ENCODE measurements around the gene RBMS1. TPM values are rescaled to one million over a fixed set of nuclear protein-coding genes. Genes with fewer than 3 reads are reported as not detected.

RBMS1 gene
- total RNA-seq, 1 experiment from 2014 or later, result 91.9 TPM

GRCh38 chr2:160318218-160318617, 175.4 kb downstream of the RBMS1 start:
- H3K9me3 Mint-ChIP-seq (ENCODE audit: unreplicated experiment), result no peaks in the 10 kb centered on the region
- Histone ChIP-seq H3K9me3 (no peaks in the 10 kb centered on the region), H3K36me3 (ENCODE audit: control insufficient read depth, insufficient read depth, low read length) (no peaks in the 10 kb centered on the region), H3K4me3 (ENCODE audit: low read depth, low read length) (no peak overlapping the region), H3K4me1 (no peaks in the 10 kb centered on the region), H3K27me3 (replicated peaks; ENCODE audit: control insufficient read depth, insufficient read depth, low read length) (no peaks in the 10 kb centered on the region)
- TF ChIP-seq CTCF (IDR thresholded peaks at IDR 0.05; ENCODE audit: insufficient read depth in 1 of 2, low read depth in 1 of 2, low read length in 1 of 2, severe bottlenecking in 1 of 2, unreplicated experiment in 1 of 2), result no peak
- DNase-seq, result no peak
- peaks cover 10% of the 10 kb centered on the region for H3K4me1 Mint-ChIP-seq (ENCODE audit: low read depth, unreplicated experiment)
- H3K27me3 Mint-ChIP-seq (ENCODE audit: insufficient read depth, unreplicated experiment), result no peaks in the 10 kb centered on the region
- H3K36me3 Mint-ChIP-seq (ENCODE audit: insufficient read depth, unreplicated experiment), result peaks cover 7% of the 10 kb centered on the region
- H3K27ac Mint-ChIP-seq (ENCODE audit: unreplicated experiment), result no peak overlapping the region
- H3K4me3 Mint-ChIP-seq (ENCODE audit: unreplicated experiment), result no peak overlapping the region
- ChIA-PET CTCF (interaction anchor here (0.7 kb wide), 1 partner anchor 866 kb away, joined by 6 read pairs; no protein-coding TSS in a partner anchor), POLR2A (no interaction called here)
- intact Hi-C loops (cut with micrococcal nuclease; ENCODE audit: unreplicated experiment), result no loop called here
- no TSS peak for BruUV-seq (replicated peaks)

GRCh38 chr2:160317181-160318099, 176.2 kb downstream of the RBMS1 start:
- Mint-ChIP-seq H3K27ac (ENCODE audit: unreplicated experiment) (no peak overlapping the region), H3K4me3 (ENCODE audit: unreplicated experiment) (no peak overlapping the region), H3K27me3 (ENCODE audit: insufficient read depth, unreplicated experiment) (no peaks in the 10 kb centered on the region), H3K36me3 (ENCODE audit: insufficient read depth, unreplicated experiment) (peaks cover 12% of the 10 kb centered on the region), H3K9me3 (ENCODE audit: unreplicated experiment) (no peaks in the 10 kb centered on the region), H3K4me1 (ENCODE audit: low read depth, unreplicated experiment) (peaks cover 10% of the 10 kb centered on the region)
- no TSS peak for BruUV-seq (replicated peaks)
- Histone ChIP-seq H3K4me3 (ENCODE audit: low read depth, low read length) (no peak overlapping the region), H3K4me1 (no peaks in the 10 kb centered on the region), H3K27me3 (replicated peaks; ENCODE audit: control insufficient read depth, insufficient read depth, low read length) (no peaks in the 10 kb centered on the region), H3K9me3 (no peaks in the 10 kb centered on the region), H3K36me3 (ENCODE audit: control insufficient read depth, insufficient read depth, low read length) (no peaks in the 10 kb centered on the region)
- TF ChIP-seq CTCF (IDR thresholded peaks at IDR 0.05; ENCODE audit: insufficient read depth in 1 of 2, low read depth in 1 of 2, low read length in 1 of 2, severe bottlenecking in 1 of 2, unreplicated experiment in 1 of 2), result no peak
- ChIA-PET POLR2A (no interaction called here), CTCF (interaction anchor here (0.7 kb wide), 1 partner anchor 867 kb away, joined by 6 read pairs; no protein-coding TSS in a partner anchor)
- intact Hi-C loops (cut with micrococcal nuclease; ENCODE audit: unreplicated experiment), result no loop called here
- no peak for DNase-seq

GRCh38 chr2:160315337-160315736, 178.3 kb downstream of the RBMS1 start:
- no peak for TF ChIP-seq CTCF (IDR thresholded peaks at IDR 0.05; ENCODE audit: insufficient read depth in 1 of 2, low read depth in 1 of 2, low read length in 1 of 2, severe bottlenecking in 1 of 2, unreplicated experiment in 1 of 2)
- H3K9me3 Mint-ChIP-seq (ENCODE audit: unreplicated experiment), result no peaks in the 10 kb centered on the region
- no peaks in the 10 kb centered on the region for H3K4me1 ChIP-seq
- H3K27ac Mint-ChIP-seq (ENCODE audit: unreplicated experiment), result no peak overlapping the region
- no peaks in the 10 kb centered on the region for H3K36me3 ChIP-seq (ENCODE audit: control insufficient read depth, insufficient read depth, low read length)
- H3K4me1 Mint-ChIP-seq (ENCODE audit: low read depth, unreplicated experiment), result no peaks in the 10 kb centered on the region
- BruUV-seq (replicated peaks), result no TSS peak
- peaks cover 19% of the 10 kb centered on the region for H3K36me3 Mint-ChIP-seq (ENCODE audit: insufficient read depth, unreplicated experiment)
- POLR2A ChIA-PET, result no interaction called here
- no peaks in the 10 kb centered on the region for H3K27me3 ChIP-seq (replicated peaks; ENCODE audit: control insufficient read depth, insufficient read depth, low read length)
- intact Hi-C loops (cut with micrococcal nuclease; ENCODE audit: unreplicated experiment), result no loop called here
- H3K4me3 ChIP-seq (ENCODE audit: low read depth, low read length), result no peak overlapping the region
- DNase-seq, result no peak
- CTCF ChIA-PET, result no interaction called here
- H3K27me3 Mint-ChIP-seq (ENCODE audit: insufficient read depth, unreplicated experiment), result no peaks in the 10 kb centered on the region
- no peaks in the 10 kb centered on the region for H3K9me3 ChIP-seq
- no peak overlapping the region for H3K4me3 Mint-ChIP-seq (ENCODE audit: unreplicated experiment)
